GM12872 (cell line): Measurements from ENCODE around the gene CDKN1C.

ENCODE experiments used
- TF ChIP-seq, protein P1 (sequence below): IDR thresholded peaks from 3 replicates; pipeline ENCODE4 v1.5.1; 2011; ENCODE audit warnings: low read depth, mild to moderate bottlenecking, low read length, moderate library complexity; ENCODE audit not compliant: insufficient read depth

The CDKN1C gene

DNA sequence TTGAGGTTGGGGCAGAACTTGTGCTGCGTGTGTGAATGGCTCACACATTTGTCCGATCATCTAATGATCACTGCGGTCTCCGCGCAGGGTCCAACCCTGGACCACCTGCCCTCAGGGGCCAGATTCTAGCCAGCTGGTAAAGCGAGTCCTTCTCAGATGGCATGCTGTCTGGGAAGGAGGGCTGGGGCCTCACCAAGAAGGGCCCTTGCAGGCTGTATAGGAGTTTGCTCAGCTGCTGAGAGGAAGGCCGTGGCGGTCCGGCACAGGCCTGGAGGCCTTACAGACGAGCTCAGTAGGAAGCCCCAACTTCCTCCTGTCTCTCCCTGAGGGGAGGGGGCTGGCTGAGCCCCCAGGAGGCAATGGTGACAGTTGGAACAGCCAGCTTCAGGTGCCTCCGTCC lies 29.9 kb upstream of the CDKN1C start:
- TF ChIP-seq, protein P1, sequence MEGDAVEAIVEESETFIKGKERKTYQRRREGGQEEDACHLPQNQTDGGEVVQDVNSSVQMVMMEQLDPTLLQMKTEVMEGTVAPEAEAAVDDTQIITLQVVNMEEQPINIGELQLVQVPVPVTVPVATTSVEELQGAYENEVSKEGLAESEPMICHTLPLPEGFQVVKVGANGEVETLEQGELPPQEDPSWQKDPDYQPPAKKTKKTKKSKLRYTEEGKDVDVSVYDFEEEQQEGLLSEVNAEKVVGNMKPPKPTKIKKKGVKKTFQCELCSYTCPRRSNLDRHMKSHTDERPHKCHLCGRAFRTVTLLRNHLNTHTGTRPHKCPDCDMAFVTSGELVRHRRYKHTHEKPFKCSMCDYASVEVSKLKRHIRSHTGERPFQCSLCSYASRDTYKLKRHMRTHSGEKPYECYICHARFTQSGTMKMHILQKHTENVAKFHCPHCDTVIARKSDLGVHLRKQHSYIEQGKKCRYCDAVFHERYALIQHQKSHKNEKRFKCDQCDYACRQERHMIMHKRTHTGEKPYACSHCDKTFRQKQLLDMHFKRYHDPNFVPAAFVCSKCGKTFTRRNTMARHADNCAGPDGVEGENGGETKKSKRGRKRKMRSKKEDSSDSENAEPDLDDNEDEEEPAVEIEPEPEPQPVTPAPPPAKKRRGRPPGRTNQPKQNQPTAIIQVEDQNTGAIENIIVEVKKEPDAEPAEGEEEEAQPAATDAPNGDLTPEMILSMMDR, result no peak

- TF ChIP-seq, protein P1, result no peak
These were observed 29.1 kb upstream of the CDKN1C start for GRCh38 chr11:2914455-2915195.

- TF ChIP-seq, protein P1, result no peak
These were observed 28.2 kb upstream of the CDKN1C start for GRCh38 chr11:2913776-2914175.

- TF ChIP-seq, protein P1, result no peak
These were observed 27.4 kb upstream of the CDKN1C start for GRCh38 chr11:2913019-2913431.

- TF ChIP-seq, protein P1, result no peak
These were observed 26.9 kb upstream of the CDKN1C start for GRCh38 chr11:2912498-2912897.

DNA sequence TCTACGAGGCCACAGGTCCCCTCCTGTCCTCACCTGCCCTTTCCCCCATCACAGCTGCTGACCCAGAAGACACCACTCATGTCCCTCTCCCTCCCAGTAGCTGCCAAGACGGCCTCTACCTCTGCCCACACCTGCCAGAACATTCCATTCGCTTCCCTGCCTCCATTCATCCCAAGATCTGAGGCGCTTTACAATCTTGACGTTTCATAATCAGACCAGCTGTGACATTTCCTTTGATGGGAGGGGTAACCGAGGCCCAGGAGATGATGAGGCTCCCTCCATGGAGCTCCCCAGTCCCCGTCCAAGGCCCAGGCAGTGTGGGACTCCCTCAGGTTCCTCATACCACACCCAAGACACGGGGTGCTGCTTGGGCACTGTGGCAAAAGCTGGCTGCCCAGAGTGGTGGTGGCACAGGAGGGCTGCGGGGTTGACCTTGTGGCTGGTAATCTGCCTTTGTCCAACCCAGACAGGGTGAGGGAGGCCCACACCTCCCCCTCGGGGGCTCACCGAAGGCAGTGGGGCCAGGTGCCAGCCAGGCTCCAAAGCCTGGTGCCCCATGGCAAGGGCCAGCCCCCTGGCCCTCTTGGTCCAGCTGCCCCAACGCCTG lies 26.3 kb upstream of the CDKN1C start:
- TF ChIP-seq, protein P1, result no peak

GRCh38 chr11:2911088-2911784 lies 25.7 kb upstream of the CDKN1C start:
- TF ChIP-seq, protein P1, result no peak
